HTERT RPE-1 (cell line): ENCODE results near the gene DDIT4.
"Not testable (repeated sequence)": the region's sequence is repeated elsewhere in the genome, so short reads cannot be mapped to it uniquely, and the experiment has no call there.

Experiments
- in situ Hi-C: fragments of 300-500 bp; cut with MboI; formaldehyde crosslinking; loops from 4 replicates; pipeline ENCODE4 v1.14.3; 2020; ENCODE audit warnings: low sequenced_read_pairs

Gene DDIT4

DNA sequence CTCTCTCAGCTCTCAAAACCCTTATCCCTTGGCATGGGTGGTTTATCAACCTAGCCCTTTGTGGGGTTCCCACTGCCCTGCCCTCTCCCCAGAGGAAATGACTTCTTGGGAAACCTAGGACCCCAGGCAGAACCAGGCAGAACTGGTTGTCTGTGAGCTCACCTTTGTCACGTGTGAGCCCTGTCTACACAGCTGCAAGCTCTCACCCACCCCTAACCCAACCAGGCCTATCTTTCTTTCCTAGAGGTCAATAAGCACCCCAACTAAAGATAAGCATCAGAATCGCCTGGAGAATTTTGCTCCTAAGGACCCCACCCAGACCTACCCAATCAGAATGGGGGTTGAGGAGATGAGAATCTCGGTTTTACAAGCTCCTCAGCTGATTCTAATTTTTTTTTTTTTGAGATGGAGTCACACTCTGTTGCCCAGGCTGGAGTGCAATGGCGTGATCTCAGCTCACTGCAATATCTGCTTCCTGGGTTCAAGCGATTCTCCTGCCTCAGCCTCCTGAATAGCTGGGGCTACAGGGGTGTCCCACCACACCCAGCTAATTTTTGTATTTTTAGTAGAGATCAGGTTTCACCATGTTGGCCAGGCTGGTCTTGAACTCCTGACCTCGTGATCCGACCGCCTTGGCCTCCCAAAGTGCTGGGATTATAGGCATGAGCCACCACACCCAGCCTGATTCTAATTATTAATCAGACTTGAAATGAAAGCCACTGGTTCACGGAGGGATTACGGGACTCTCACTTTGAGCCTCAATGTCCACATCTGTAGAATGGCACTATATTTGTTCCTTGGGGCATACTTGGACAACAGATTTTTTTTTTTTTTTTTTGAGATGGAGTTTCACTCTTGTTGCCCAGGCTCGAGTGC lies 7.5 kb upstream of the DDIT4 start:
- in situ Hi-C loops: no loop called here

DNA sequence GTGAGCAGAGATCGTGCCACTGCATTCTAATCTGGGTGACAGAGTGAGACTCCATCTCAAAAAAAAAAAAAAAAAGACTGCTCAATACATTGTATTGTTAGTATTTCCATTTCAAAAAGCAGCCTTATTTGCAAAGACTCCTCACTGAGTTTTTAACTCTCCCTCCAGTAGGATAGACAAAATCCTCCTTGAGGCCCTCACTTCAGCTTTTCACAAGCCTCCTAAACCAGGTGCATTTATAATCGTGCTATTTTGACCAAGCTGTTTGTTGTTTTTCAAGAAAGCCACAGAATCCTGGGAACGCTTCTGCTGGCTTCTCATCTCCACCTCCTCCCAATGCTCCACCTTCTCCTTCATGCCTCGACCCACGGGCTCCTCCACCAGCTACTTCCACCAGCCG lies 6.3 kb upstream of the DDIT4 start:
- in situ Hi-C loops: no loop called here

DNA sequence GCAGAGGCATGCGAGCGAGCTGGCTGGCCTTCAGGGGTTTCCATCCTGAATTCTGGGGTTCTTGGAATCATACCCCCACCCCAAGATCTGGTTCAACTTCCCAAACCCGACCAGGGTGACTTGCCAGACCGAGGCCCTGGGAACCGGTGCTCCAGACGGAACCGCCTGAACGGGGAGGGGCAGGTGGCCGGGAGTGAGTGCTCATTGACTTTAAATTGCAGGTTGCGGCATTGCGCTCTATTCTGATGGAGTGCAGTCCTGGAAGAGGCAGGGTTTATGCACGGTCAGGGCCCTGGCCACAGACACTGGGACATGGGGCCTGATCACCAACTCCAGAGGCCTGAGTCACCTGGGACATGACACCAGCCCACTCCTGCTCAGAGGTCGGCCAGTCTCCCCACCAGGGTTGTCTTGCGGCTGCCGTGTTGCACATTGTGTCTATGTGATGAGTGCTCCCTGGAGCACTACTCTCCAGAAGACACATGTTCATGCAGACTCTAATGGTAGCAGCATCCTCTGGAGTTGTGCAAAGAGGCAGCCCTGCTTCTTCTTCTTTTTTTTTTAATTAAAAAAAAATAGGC lies 5.8 kb upstream of the DDIT4 start:
- in situ Hi-C loops: no loop called here

DNA sequence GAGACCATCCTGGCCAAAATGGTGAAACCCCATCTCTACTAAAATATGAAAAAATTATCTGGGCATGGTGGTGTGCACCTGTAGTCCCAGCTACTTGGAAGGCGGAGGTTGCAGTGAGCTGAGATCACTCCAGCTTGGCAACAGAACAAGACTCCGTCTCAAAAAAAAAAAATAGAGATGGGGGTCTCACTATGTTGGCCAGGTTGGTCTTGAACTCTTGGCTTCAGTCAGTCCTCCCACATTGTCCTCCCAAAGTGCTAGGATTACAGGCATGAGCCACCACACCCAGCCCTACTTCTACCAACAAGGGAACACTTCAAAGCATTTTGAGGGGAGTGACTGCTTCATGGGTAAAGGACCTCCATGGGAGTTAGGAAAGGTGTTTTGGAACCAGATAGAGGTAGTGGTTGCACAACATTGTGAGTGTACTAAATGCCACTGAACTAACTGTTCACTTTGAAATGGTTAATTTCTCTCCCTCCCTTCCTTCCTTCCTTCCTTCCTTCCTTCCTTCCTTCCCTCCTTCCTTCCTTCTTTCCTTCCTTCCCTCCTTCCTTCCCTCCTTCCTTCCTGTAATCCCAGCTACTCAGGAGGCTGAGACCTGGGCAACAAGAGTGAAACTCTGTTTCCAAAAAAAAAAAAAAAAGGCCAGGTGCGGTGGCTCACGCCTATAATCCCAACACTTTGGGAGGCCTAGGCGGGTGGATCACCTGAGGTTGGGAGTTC lies 5.1 kb upstream of the DDIT4 start:
- in situ Hi-C loops: not testable (repeated sequence)

DNA sequence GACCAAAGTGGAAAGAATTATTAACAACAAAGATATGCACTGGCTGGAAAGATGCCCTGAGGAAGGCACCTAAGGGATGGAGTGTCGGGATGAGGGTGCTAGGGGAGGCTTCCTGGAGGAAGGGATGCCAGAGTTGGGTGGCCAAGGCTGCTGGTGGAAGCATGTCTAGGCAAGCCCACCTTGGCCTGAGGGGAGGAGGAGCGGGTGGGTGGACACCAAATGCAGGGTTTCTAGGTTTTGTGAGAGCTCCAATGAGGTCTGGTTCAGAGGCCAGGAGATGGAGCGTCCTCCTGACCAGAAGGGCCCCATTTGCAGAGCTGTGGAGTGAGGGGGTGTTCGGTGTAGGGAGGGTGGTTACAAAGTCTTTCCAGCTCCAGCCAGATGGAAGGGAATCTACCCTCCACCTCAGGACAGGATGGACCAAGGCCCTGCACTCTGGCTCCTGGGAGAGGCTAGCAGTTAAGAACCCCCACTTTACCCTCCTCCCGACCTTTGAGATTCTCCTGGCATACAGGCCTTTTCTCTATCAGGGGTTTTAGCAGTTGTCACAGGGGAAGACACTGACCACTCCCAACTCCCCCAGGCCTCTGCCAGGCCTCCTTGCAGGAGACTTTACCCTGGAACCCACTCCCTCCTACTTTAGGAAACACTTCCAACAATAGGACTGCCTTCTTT lies 3.0 kb upstream of the DDIT4 start:
- in situ Hi-C loops: no loop called here

DNA sequence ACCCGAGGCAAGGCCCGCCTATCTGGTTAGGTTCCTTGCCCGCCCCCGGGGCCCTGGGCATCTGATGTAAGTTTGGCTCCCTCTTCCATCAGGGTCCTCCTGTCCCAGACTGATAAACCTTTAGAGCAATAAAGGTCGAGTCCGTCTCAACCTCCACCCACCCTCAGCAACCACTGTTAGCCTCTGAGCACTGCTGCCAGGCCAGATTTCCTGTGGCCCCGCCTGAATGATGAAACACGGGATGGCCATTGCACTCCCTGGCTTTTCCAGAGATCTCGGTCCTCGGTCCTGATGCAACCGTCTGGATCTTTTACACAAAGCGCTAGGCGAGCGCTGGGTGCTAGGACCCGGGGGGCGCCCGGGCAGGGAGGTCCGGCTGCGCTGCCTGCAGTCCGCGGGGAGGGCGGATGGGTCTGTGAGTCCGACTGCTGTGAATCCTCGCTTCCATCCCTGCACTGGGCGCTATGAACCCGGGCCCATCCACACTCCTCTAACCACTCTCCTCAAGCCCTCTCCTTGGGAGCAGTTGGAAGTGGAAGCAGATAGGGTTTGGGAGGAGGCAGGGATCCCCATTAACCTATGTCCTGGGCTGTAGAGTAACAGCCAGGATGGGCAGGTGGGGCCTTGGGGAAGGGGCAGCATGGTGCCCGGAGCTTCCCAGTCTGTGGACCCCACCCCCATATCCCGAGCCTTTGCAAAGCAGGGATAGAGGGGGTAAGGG lies 875 bp upstream of the DDIT4 start:
- in situ Hi-C loops: no loop called here

DNA sequence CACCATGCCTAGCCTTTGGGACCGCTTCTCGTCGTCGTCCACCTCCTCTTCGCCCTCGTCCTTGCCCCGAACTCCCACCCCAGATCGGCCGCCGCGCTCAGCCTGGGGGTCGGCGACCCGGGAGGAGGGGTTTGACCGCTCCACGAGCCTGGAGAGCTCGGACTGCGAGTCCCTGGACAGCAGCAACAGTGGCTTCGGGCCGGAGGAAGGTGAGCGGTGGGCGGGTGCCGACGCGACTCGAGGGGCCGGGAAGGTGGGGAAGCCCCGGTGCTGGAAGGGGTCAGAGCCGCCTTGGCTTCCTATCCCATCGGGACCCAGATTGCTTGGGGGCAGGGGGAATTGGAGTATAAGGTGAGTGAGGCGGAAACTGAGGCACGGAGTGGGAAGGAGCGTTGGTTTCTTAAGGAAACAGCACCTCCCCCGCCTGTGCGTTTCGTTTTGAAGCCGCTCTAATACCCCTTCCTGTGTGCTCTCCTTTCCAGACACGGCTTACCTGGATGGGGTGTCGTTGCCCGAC lies 547 bp downstream of the DDIT4 start:
- in situ Hi-C loops: no loop called here

DNA sequence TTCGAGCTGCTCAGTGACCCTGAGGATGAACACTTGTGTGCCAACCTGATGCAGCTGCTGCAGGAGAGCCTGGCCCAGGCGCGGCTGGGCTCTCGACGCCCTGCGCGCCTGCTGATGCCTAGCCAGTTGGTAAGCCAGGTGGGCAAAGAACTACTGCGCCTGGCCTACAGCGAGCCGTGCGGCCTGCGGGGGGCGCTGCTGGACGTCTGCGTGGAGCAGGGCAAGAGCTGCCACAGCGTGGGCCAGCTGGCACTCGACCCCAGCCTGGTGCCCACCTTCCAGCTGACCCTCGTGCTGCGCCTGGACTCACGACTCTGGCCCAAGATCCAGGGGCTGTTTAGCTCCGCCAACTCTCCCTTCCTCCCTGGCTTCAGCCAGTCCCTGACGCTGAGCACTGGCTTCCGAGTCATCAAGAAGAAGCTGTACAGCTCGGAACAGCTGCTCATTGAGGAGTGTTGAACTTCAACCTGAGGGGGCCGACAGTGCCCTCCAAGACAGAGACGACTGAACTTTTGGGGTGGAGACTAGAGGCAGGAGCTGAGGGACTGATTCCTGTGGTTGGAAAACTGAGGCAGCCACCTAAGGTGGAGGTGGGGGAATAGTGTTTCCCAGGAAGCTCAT lies 1.1 kb downstream of the DDIT4 start:
- in situ Hi-C loops: no loop called here

DNA sequence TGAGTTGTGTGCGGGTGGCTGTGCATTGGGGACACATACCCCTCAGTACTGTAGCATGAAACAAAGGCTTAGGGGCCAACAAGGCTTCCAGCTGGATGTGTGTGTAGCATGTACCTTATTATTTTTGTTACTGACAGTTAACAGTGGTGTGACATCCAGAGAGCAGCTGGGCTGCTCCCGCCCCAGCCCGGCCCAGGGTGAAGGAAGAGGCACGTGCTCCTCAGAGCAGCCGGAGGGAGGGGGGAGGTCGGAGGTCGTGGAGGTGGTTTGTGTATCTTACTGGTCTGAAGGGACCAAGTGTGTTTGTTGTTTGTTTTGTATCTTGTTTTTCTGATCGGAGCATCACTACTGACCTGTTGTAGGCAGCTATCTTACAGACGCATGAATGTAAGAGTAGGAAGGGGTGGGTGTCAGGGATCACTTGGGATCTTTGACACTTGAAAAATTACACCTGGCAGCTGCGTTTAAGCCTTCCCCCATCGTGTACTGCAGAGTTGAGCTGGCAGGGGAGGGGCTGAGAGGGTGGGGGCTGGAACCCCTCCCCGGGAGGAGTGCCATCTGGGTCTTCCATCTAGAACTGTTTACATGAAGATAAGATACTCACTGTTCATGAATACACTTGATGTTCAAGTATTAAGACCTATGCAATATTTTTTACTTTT lies 1.8 kb downstream of the DDIT4 start:
- in situ Hi-C loops: no loop called here

DNA sequence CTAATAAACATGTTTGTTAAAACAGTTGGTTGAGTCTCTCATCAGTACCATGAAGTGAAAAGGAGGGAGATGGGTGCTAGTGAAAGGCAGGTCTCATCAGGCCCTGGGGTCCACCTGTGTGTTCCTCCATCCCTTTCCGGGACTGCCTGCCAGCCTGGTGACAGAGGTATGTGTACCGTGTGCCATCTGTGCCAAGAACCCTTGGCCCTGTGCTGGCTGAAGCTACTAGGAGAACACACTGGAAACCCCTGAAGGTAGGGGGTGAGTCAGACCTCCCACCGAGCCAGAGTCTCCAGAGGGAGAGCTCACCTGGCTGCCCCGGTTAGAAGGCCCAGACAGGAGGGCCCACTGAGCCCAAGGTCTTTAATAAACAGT lies 2.3 kb downstream of the DDIT4 start:
- in situ Hi-C loops: no loop called here

DNA sequence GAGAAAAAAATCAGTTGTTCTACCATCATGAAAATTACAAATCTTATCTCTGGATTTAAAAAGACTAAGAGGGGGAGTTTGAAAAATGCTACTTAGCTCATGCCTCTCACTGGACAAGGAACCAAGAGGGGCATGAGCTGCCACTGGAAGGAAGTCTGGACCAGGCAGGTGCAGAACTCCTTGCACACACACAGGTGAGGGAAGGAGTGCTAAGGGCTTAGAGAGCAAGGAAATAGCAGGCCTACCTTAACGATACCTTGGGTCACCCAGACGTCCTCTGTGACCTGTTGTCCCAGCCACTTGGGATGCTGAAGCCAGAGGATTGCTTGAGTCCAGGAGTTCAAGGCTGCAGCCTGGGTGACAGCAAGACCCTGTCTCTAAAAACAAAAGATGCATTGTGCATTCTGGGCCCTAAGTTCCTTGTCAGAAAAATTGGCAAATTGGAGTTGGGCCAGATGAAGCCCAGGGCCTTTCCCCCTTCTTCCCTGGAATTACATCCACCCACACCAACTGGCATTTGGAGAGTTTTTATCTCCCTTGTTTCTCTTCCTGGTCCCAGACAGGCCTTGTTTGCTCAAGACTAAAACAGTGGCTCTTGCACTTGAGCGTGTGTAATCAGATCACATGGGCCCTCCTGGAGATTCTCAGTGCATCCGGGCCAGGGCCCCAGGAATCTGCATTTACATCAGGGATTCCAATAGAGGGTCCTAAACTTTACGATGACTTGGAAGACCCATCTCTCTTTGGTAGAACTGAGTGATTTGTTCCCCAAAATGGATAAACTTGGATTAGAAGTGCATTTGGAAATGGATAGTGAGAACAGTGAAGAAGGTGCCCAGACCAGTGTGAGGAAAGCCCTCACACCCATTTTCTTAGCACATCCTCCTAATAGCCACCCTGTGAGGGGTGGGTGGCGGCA lies 3.0 kb downstream of the DDIT4 start:
- in situ Hi-C loops: no loop called here

DNA sequence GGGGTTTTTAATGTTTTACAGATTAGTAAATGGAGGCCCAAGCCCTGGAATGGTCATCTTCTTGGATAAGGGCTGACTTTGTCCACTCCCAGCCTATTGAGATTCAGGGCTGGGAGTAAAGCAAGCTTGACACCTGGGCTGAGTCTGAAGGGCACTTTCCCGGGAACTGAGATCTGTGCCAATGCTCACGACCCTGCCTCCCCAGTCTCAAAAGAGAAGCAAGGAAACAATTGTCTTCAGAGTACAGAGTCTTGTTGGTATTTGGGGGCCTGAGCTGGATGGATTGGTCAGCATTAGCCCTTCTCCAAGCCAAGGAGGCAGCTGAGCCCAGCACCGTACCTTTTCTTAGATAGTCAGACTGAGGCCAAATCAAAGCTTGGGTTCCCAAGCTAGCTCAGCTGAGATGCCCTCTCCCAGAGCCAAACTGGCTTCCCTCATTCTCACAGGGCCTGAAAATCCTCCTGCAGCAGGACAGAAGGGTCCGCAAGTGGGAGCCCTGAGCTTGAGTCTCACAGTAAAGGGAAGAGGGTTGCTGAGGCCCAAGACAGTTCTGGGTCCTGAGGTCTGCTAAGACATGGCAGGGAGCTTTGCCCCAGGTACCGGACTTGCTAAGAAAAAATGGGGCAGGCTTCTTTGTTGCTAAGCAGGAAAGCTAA lies 3.7 kb downstream of the DDIT4 start:
- in situ Hi-C loops: no loop called here

DNA sequence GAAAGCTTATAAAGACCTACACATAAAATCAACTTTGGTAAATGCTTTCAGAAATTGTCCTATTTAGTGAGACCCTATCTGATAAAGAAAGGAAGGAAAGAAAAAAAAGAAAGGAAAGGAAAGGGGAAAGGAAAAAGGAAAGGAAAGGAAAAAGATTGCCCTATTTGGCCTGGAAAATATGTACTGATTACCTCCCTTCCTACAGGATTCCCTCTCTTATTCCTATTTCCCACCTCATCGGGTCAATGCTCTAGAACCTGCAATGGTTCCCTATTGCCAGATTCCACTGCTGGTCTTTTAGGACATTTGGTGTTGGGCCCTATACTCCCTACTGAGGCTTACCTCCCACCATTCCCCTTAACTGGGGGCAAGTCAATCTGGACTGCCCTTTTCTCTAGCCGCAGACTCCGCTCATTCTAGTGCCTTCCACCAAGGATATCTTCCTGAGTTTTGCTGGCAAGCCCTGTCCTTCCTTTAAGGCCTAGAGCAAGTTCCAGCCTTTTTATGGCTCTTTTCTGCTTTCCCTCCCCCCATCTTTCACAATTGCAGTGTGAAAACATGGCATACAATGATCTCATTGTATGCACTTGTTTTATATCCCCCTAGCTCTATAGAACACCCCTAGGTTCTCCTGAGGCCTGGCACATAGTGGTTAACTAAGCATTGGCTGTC lies 4.4 kb downstream of the DDIT4 start:
- in situ Hi-C loops: no loop called here

DNA sequence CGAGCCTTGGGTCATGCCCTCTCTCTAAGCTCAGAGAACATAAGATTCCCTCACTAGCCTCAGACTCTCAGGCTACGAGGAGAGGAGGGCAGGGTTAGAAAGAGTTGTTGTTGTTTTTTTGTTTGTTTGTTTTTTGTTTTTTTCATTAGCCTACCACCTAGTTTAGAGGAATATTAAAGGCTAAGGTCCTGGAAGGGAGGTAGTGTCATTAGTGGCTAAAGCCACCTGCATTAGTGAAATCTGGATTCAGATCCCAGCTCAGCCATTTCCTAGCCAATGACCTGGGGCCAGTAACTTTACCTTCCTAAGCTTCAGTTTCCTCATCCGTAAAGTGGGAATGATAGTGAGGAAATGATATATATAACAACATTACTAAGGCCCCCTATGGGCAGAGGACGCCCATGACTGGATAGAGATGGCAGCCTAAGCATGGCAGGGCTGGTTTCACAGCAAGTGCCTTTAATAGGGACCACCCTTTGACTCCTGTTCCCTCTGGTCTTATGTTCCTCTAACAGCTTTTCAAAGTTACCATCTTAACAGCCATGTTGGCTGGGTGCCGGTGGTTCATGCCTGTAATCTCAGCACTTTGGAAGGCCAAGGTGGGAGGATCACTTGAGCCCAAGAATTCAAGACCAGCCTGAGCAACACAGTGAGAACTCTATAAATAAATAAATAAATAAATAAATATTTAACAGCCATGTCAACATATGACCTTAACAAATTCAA lies 5.1 kb downstream of the DDIT4 start:
- in situ Hi-C loops: no loop called here

DNA sequence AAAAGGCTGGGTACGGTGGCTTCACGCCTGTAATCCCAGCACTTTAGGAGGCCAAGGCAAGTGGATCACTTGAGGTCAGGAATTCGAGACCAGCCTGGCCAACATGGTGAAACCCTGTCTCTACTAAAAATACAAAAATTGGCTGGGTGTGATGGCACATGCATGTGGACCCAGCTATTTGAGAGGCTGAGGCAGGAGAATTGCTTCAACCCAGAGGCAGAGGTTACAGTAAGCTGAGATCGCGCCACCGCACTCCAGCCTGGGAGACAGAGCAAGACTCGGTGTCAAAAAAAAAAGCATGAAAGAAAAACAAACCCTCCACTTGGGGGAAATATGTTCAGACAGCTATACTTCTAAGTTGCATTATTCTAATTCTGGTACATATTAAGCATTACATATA lies 5.9 kb downstream of the DDIT4 start:
- in situ Hi-C loops: not testable (repeated sequence)

DNA sequence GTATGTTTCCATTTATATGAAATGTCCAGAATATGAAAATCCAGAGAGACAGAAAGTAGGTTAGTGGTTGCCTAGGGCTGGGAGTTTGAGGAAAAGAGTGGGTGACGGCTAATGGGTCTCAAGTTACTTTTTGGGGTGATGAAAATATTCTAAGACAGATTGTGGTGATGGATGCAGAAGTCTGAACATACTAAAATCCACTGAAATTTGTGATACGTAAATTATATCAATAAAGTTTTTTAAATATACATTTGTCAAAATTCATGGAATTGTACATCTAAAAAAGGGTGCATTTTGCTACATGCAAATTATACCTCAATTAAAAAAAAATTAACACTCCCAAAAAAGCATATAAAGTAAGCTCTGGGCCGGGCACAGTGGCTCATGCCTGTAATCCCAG lies 9.4 kb downstream of the DDIT4 start:
- in situ Hi-C loops: no loop called here

DNA sequence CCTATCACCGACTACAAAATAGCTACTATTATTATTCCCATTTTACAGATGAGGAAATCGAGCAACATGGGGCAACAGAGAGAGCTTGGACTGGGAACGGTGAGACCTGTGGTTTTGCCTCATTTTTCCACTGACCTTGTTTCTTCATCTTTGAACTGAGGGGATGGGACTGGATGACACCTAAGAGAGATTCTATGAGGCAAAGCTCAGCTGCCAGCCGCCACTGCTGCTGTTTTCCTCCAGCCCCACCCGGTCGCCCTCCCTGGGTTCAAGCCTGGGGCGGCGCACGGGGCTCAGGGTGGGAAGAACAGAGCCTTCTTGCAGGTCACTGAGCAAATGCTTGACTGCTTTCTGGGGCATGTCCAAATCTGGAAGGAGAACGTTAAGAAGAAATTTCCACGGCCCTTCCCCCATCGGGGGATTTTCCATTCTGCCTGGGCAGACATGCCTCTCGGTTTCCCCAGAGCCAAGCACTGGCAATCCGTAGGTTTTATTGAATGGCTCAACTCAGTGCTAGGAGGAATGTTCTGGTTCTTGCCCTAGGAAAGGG lies 12.3 kb downstream of the DDIT4 start:
- in situ Hi-C loops: no loop called here
